ENCODE data around the gene TMEM117.

The TMEM117 gene

DNA sequence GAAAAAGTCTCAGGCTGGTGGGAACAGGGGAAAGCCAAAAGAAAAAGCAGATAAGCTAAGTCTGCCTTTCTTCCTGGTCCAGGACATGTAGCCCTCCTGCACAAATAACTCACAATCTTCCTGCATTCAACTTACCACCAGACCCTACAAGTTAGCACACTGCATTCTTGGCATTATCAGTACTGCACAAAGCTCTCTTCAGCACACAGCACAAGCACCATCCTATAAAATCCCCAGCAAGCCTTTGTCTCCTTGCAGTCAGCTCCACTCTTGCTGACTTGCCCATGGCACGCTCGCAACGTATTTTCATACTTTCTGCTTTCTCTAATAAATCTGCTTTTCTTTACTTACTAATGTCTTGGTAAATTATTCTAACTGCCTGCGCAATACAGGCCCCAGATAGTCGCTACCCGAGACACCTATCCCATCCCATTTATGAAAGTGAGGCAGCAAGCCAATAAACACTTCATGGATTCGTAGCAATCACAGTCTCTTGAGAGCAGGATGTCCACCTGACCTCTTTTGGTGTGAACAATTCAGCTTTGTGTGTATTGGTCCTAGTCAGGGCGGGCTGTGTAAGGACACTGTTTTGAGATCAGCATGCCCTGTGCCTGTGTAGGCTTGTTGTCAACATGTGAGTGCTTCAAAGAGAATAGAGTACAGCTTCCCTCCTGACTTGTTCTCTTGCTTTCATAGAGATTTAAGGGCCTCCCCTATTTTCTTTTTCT is 49.0 kb downstream of the TMEM117 start:
- DNase-seq (ENCODE audit: low read depth), result no peak

DNA sequence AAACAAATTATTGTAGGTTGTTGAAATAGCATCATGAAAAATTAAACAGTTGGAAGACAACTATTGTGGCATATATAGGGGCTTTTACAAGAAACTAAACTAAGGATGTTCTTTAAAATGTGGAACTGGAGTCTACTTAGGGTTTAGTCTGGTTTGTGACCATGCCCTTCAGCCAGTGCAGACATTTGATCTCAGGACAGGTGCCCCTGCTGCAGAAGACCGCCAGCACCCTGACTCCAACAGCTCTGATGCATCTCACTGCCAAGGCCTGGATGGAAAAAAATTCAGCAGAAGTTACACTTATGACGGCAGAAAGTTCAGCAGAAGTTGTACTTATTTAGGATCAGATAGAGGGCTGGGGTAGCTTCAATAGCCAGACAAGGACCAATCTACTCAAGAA is 51.5 kb downstream of the TMEM117 start:
- DNase-seq (ENCODE audit: low read depth), result no peak

DNA sequence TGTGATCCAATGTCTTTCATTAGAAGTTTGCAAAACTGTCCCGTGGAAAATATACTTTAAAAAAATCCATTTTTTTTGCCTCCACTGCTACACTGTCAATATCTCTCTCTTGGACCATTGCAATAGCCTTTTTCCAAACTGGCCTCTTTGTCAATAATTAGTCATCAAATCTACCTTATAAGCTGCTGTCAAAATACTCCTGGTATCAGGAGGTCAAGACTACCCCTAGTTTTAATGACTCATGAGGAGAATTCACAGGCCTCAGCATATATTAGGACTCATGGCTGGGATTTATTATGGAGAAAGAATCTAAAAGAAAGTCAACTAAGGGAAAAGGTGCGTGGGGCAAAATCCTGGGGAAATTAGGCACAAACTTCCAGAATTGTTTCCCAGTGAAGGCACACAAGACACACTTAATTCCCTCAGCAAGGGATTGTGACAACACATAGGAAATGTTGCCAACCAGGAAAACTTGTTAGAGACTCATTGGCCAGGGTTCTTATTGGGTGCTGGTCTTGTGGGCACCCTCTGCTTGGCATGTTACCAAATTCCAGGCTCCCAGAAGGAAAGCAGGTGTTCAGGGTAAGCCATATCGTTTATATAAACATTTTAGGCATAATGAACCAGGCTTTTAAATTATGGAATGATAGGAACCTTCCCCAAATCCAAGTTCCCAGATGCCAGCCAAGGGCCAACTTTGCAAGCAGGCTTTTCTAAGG is 56.1 kb downstream of the TMEM117 start:
- DNase-seq (ENCODE audit: low read depth), result no peak

GRCh38 chr12:43893670-43894069 is 57.8 kb downstream of the TMEM117 start:
- DNase-seq (ENCODE audit: low read depth), result no peak

GRCh38 chr12:43895580-43896206 is 59.8 kb downstream of the TMEM117 start:
- no peak for DNase-seq (ENCODE audit: low read depth)

GRCh38 chr12:43896496-43896895 is 60.6 kb downstream of the TMEM117 start:
- no peak for DNase-seq (ENCODE audit: low read depth)

DNA sequence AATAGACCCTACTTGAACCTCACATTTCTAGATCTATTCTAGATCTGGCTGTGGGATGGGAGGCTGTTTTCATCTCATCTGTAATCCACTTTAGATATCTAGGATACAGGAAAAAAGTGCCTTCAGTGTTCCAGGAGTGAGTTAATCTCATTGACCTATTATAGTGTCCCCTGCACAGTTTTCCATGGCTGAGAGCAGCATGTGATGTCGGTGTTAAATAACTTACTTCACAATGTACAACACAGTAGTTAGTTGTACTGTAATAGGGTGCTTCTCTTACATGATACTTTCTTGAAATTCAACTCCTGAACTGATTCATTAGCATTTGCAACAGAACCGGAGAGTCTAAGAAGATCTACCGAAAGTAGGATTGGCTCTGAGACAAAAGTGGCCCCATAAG is 62.6 kb downstream of the TMEM117 start:
- no peak for DNase-seq (ENCODE audit: low read depth)

- DNase-seq (ENCODE audit: low read depth), result no peak
Observed at GRCh38 chr12:43899574-43899973, 63.7 kb downstream of the TMEM117 start.

DNA sequence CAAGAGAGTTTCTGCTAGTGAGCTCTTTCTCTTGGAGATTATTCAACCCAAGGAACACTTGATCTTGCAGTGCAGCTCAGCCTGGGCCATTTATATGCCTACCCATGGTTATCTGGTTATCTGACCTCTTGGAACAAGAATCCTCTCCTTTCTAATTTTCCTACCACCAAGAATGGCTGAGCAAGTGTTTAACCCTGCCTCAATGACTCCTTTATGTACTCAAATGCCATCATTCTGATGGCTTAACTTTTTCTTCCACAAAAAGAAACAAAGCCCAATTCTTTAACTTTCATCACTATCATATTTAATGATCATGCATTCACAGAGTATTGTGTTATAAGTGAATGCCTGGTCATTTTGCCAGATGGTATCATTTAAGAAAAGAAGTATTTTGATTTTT is 67.8 kb downstream of the TMEM117 start:
- no peak for DNase-seq (ENCODE audit: low read depth)

- DNase-seq (ENCODE audit: low read depth), result no peak
Observed at GRCh38 chr12:43912859-43913258, 77.0 kb downstream of the TMEM117 start.

DNA sequence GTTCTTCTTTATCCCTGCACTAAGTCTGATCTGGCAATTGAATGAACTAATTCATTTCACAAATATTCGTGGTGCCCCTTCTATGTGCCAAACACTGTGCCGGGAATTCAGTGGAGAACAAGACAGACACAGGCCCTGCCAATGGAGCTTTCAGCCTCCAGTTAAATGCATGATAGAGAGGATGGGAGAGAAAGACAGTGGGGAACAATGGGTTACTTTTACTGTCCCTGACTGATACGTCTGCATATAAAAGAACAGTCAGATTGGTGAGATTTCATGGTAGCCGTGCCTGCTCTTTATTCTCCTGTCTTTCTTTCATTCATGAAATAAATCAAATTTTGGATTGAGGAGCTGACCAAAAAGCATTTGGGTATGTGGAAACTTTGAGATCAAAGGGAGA is 78.5 kb downstream of the TMEM117 start:
- no peak for DNase-seq (ENCODE audit: low read depth)

DNA sequence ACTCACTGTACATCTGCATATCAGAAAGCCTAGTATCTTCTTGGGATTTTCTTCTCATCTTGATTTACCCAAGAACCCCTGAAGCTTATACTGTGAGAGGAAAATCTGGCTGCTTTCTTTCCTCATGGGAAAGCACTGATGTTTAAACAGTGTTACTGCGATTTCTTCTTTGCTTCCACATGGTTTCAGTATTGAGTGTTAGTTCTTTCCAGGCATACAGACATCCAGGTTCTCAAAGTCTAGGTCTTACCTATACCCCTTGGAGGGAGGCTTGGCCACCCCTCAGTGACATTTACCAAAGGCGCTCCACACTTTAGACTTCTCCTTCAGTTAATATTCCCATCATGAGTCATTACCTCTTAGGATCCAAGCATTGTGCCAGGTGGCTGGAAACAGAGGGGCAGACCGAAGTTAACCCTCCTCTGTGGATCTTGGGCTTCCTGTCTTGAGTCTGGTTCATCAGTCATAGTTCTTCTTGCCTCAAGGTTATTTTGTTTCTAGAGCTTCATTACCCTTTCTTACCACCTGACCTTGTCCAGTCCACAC is 79.1 kb downstream of the TMEM117 start:
- DNase-seq (ENCODE audit: low read depth), result no peak

DNA sequence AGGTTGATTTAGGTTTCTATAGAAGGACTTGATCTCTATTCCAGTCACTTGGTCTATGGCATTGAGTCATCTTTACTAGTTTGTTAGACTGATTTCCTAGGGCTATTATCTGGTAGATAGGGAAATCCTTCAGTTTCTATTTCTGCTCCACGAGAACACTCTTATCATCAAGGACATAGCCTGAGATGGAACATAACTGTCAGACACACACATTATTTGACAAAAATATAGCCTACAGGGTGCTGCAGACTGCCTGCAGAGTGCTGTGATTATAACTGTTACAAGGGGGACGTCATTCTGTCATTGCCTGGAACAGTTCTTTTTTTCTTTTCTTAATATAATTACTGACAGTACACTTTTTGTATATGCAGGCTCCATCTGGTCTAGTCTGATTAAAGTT is 82.0 kb downstream of the TMEM117 start:
- DNase-seq (ENCODE audit: low read depth), result no peak

- DNase-seq (ENCODE audit: low read depth), result no peak
Observed at GRCh38 chr12:43921666-43922337, 85.9 kb downstream of the TMEM117 start.

DNA sequence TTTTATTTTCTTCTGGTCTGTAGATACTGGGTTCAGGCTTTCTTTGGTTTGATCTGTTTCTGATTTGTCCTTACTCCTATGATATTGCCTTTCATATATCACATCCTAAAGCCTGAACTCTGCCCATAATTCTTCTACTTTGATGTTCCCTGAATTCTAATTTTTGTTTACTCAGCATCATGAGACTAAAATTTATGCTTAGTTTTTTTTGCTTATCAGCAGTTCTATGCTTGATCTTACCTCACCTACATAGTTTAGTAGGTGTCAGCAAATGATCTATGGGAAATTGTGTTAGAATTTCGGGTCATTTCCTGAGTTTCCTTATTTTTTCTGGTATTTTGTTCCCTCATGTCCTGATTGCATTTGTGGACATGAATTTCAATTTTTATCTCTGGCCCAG is 94.2 kb downstream of the TMEM117 start:
- no peak for DNase-seq (ENCODE audit: low read depth)

DNA sequence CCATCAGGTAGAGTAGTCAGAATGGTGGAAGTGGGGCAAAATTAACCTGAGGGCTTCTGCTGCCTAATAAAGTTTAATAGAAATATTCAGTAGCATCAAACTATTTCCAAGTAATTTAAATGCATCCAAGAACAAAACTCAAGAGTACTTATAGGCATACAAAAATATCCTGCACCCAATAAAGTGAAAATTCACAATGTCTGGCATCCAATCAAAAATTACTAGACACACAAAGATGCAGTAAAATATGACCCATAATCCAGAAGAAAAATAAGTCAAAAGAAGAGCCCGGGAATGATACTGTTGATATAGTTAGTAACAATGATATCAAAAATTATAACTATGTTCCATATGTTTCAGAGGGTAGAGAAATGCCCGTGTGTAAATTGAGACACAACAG is 95.3 kb downstream of the TMEM117 start:
- no peak for DNase-seq (ENCODE audit: low read depth)

DNA sequence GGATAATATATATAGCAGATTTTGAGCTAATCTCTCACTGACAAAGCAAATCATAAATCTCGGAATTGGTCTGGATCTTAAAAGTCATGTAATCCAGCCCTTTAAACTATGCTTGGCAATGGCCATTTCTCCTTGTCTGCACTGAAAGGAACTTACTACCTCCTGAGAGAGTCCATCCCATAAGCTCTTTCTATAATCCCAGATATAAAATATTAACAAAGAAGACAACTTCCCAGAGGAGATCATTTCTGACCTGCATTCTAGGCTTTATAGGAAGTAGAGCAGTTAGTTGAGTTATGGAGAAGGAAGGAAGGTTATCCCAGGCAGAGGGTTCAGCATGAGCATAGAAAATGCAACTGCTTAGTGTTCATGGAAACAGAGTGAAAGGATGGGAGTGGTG is 99.7 kb downstream of the TMEM117 start:
- DNase-seq (ENCODE audit: low read depth), result no peak

DNA sequence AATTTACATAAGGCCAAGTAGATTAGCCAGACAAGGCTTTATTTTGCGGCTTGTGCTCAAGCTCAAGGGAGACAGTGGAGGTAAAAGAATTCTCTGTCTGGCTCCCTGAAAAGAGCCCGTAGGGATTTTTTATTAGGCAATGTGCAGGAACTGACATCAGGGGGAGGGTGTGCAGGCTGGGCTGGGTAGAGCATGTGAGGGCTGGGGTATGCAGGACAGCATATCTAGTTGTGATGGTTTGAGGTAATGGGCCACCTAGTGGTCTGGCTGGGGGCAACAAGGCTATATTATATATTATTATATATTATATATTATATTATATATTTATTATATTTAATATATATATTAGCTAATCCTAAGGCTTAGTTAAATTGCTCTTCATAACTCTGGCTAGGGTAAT is 102.1 kb downstream of the TMEM117 start:
- no peak for DNase-seq (ENCODE audit: low read depth)

GRCh38 chr12:43942379-43942778 is 106.5 kb downstream of the TMEM117 start:
- no peak for DNase-seq (ENCODE audit: low read depth)

- no peak for DNase-seq (ENCODE audit: low read depth)
Observed at GRCh38 chr12:43945983-43946382, 110.1 kb downstream of the TMEM117 start.

DNA sequence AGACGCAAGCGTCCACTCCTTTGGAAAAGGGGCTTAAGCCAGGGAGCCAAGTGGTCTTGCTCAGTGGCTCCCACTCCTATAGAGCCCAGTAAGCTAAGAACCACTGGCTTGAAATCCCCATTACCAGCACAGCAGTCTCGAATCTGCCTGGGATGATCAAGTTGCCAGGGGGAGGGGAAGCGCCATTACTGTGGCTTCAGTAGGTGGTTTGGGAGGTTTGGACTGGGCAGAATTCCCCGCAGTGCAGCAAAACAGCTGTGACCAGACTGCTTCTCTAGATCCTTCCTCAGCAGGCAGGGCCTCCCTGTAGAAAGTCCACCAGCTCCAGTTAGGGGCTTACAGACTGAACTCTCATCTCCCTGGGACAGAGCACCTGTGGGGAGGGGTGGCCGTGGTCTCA is 115.4 kb downstream of the TMEM117 start:
- no peak for DNase-seq (ENCODE audit: low read depth)

DNA sequence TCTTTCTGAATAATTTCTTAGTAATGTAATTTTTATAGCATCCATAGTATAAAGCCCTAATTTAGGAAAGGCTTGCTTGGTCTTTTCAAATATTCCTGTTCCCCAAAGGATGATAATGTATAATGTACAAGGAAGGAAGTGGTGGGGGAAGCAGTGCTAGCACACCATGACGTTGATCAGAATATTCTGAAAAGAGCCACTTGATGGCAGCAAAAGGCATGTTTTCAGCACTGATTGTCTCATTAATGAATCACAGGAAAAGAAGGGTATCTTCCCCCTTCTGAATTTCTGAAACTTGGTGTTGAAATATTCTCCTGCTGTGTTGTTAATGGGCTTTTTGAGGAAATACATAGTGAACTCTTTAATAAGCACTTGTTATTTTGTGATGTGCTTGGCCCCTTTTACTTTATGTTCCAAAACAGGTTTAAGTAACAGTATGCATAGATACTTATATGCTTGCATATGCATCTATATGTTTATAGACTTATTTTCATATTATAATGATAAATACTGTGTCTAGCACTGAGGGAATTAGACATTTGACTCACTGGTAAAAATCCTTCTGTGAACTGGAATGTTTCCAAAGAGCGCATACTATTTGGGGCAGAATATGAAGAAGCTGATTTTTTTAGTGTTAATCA is 122.0 kb downstream of the TMEM117 start:
- DNase-seq (ENCODE audit: low read depth), result no peak

Data from T-helper 22 cell (primary cell).